ENCODE results near the gene FAM222B.

Gene FAM222B

GRCh38 chr17:28842282-28843012 is at the start of gene FAM222B:
FAM222B (minus strand) TSS chr17:28842790; CDS start chr17:28766667, 76,123 bp downstream.
- Histone ChIP-seq H3K36me3 (ENCODE audit: control insufficient read depth in 2 of 2, insufficient read depth in 1 of 2, low read length in 2 of 2) (no peaks in the 10 kb centered on the region; a peak in 1 of 3 replicates), H3K4me1 (ENCODE audit: control insufficient read depth, insufficient read depth, low read length) (0 out of 2 replicates have a peak, but pooled peaks cover 2% of the 10 kb centered on the region), H3K27ac (ENCODE audit: extremely low read depth, low read depth, low read length) (peak within 1 kb of the TSS; percentile 77), H3K9me3 (ENCODE audit: control insufficient read depth, insufficient read depth, low read depth, low read length) (no peaks in the 10 kb centered on the region), H3K4me3 (ENCODE audit: low read depth, low read length) (peak within 1 kb of the TSS; percentile 95)
- CTCF ChIA-PET: interaction anchor here (0.6 to 6.9 kb wide), 13 partner anchors 7 to 142 kb away, joined by 3 to 52 read pairs (median 3); no protein-coding TSS in a partner anchor
- POLR2A ChIA-PET: interaction anchor here (0.5 to 2.9 kb wide), 33 partner anchors 10 to 132 kb away, joined by 3 to 24 read pairs (median 5); partner anchors contain the start of genes DHRS13, ERAL1, FLOT2 and NEK8
- TF ChIP-seq ZEB2 (tag by site-specific recombination; IDR thresholded peaks at IDR 0.05) (peak; percentile 64; the same call in 1 of the 2 replicates), ZNF704 (tag by site-specific recombination; IDR thresholded peaks at IDR 0.05) (peak; percentile 67; the same call in 1 of the 2 replicates), ZNF513 (tag by site-specific recombination; IDR thresholded peaks at IDR 0.05) (peak; percentile 57; the same call in 1 of the 2 replicates), ZNF623 (tag by site-specific recombination; IDR thresholded peaks at IDR 0.05) (peak; percentile 29), FEZF1 (tag by site-specific recombination; IDR thresholded peaks at IDR 0.05) (peak; percentile 87), PRDM6 (tag by site-specific recombination; IDR thresholded peaks at IDR 0.05) (no peak), SP2 (tag by site-specific recombination; IDR thresholded peaks at IDR 0.05) (peak; percentile 81), KLF16 (tag by site-specific recombination; IDR thresholded peaks at IDR 0.05) (peak; percentile 97), ZNF146 (tag by site-specific recombination; IDR thresholded peaks at IDR 0.05) (peak; percentile 18; the same call in 1 of the 2 replicates), ZNF280C (tag by site-specific recombination; IDR thresholded peaks at IDR 0.05) (no peak), ZNF169 (tag by site-specific recombination; IDR thresholded peaks at IDR 0.05) (no peak), ZNF560 (tag by site-specific recombination; IDR thresholded peaks at IDR 0.05; ENCODE audit: borderline replicate concordance) (no peak), KLF10 (tag by site-specific recombination; IDR thresholded peaks at IDR 0.05) (peak; percentile 43; the same call in 1 of the 2 replicates), BCL6B (tag by site-specific recombination; IDR thresholded peaks at IDR 0.05) (no peak), ZNF610 (tag by site-specific recombination; IDR thresholded peaks at IDR 0.05; ENCODE audit: borderline replicate concordance) (peak; percentile 63), TCF7L2 (IDR thresholded peaks at IDR 0.05; ENCODE audit: borderline replicate concordance, low read depth, low read length) (no peak), ZNF701 (tag by site-specific recombination; IDR thresholded peaks at IDR 0.05) (no peak), ZBTB8A (tag by site-specific recombination; IDR thresholded peaks at IDR 0.05) (peak; percentile 94), ZNF670 (tag by site-specific recombination; IDR thresholded peaks at IDR 0.05; ENCODE audit: low read depth) (no peak), ZNF449 (tag by site-specific recombination; IDR thresholded peaks at IDR 0.05) (no peak), KLF17 (tag by site-specific recombination; IDR thresholded peaks at IDR 0.05) (peak; percentile 85; the same call in 1 of the 2 replicates), ZNF184 (tag by site-specific recombination; IDR thresholded peaks at IDR 0.05) (no peak), ZFHX2 (tag by site-specific recombination; conservative IDR thresholded peaks at IDR 0.05) (peak; percentile 98), ZSCAN18 (tag by site-specific recombination; IDR thresholded peaks at IDR 0.05) (no peak)

All from HEK293 (cell line).